RKO (cell line): Measurements from ENCODE around the gene CPLANE2.
A peak's percentile ranks its signal among the peaks of the same experiment; 100 is the strongest.

Experiments
- DNase-seq: peaks from one replicate; pipeline ENCODE4 v3.0.0-alpha.2; 2016; ENCODE audit warnings: low spot score

The CPLANE2 gene

DNA sequence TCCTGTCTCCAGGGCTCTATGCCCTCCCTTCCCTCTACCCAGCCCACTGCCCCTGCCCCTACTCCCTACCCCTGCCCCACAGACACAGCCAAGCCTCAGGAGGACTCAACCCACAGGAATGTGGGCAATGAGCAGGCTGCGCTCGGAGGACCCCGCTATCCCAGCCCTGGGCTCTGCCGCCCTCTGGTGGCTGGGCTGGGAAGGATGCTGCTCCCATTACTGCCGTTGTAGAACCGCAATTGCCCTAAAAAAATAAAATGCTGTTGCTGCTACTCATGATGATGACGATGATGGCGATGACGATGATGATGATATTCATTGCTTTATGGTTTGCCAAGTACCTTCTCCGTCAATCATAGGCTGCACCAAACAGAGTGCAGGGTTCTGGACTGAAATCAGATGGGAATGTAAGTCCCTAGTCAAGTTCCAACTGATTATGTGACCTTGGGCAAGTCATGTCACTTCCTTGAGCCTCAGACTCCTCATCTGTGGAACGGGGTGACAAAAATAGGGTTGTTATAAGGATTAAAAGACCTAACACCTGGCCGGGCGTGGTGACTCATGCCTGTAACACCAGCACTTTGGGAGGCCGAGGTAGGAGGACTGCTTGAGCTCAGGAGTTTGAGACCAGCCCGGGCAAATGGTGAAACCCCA, 49.1 kb downstream of the CPLANE2 start:
- peak; percentile 90 for DNase-seq

DNA sequence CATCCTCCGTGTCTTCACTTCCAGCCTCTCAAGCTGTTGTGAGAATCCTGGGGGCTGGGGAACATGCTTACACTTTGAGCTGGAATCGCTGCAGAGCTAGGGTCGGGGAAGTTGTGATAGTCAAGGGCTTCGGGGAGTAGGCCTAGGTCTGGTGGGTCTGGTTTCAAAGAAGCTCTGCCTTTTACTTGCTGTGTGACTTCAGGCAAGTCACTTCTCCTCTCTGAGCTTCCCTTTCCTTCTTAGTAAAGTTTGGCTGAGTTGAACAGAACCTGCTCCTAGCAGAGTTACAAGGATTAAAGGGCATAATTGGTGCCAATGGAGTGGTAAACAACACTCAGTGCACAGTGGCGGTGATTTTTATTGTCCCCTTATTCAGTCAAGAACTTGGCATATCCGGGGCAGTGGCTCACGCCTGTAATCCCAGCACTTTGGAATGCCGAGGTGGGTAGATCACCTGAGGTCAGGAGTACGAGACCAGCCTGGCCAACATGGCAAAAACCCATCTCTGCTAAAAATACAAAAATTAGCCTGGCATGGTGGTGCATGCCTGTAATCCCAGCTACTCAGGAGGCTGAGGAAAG, 50.2 kb downstream of the CPLANE2 start:
- DNase-seq, result no peak

DNA sequence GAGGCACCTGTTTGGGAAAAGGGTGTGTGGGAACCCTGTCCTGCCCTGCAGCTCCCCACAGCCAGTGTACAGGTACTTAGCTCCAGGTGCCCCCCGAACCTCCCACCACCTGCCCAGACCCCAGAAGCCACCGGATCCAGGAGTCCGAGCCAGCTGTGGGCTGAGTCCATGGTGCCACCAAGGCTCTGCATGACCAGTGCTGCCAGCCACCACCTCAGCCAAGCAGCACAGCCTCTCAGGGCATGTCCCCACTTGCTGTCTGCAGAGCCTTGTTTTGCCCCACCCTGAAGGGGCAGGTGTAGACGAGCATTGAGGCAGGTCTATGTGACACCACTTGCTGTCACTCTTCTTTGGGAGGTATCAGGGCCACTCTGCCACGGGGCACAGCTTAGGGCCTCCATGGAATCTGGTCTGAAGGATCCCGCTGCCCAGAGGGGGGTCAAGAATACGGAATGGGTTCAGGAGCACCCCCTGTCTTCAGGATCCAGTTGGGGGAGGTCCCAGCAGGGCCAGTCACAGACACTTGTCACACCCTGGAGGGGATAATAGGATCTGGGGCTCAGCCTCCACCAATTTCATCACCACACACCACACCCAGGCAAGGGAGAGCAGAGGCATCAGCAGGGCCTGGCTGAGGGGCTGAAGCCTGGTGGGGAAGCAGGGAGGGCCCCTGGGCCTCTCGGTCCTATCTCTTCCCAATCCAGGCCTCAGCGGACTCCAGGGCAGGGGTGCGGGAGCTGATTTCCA, 52.3 kb downstream of the CPLANE2 start:
- no peak for DNase-seq

DNA sequence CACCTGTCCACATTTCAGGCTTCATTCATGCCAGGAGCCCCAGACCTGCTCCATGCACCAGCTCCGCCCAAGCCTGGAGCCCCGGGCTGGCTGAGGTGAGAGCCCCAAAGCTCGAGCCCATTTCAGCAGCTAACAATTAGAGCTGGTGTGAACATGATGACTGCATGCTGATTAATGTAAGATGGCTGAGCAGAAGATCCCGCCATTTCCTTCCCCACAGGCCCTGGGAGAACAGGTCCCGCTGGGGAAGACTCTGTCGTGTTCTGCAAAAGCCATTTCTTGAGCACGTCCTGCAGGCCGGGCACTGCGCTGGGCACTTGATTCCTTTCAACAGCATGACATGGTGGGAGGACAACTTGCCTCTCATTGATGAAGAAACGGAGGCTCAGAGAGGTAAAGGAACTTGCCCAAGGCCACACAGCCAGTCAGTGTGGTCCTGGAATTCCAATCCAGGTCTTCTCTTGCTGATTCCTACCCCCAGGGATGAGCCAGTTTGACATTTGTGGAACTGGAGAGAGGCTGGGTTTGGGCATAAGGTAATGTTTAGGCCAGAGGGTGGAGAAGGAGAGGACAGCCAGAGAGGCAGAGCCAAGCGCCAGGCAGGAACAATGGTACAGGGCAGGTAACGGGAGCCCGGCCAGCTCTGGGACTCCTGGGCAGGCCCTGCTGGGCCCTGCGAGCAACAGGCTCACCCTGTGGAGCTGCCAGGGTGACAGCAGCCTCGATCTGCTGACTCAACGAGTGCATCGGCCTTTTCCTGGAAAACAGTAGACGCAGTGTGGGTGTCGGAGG, 53.0 kb downstream of the CPLANE2 start:
- DNase-seq, result peak; percentile 31

DNA sequence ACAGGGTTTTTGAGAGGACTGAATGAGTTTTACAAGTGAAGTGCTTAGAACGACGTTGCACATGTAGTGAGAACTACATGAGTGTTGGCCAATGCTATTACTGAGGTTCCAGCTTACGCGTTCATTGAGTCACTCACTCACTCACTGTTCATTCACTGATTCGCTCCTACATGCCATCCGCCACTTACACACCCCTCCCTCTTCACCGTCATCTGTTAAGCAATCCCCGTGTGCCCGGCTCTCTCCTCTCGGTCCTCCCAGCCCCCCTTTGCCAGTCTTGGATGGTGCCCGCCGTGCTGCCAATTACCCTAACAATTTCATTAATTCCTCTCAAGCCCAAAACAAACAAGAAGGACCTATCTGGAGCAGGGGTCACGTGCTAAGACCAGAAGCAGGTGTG, 53.8 kb downstream of the CPLANE2 start:
- DNase-seq, result peak; percentile 98

DNA sequence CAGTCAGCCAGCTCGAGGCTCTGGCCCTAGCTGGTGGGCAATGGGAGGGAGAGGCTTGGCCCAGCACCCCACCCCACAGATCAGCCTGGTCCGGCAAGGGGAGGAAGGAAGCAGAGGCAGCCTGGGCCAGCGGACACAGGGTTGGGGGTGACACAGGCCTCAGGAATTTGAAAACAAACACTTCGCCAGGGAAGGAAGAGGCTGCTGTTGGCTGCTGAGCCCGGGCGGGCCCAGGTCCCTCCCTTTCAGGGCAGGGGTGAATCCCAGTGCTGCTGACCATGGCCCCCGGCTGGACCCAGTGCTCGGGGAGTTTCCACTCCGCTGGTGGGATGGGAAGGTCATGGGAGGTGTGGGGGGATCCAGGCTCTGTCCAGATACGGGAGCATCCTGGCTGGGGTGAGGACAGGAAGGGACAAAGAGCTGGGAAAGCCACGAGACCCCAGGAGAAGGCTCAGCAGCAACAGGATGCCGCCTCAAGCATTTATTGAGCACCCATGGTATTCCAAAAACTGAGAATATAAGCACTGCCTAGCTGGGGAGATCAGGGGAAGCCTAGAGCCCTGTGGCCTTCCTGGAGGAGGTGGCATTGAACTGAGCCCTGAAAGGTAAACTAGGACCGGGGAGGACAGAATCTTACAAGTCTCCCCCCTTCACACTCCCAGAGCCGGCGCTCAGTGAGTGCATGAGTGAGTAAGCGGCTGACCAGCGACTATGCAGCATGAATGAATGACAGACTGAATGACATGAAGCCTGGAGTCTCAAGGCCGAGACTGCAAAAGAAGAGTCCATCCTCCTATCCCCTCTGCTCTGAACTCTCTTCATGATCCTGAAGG, 54.9 kb downstream of the CPLANE2 start:
- DNase-seq, result peak; percentile 91
